T-cell (primary cell): Measurements from ENCODE around the gene PDIA5. TPM values are rescaled to one million over a fixed set of nuclear protein-coding genes. Genes with fewer than 3 reads are reported as not detected.

Experiments
- ATAC-seq, 4 experiments: fragments of 200-7000 bp in 3 of 4; fragments of 150-1000 bp in 1 of 4; cut with Tn5 transposase; replicated peaks in 1 of 4; 1 replicate in 3 of 4; 2 replicates in 1 of 4; pipeline ENCODE4 v1.10.0; 2021; ENCODE audit warnings: moderate library complexity in 3 of 4, mild to moderate bottlenecking in 2 of 4, moderate number of reproducible peaks in 1 of 4
- CTCF ChIA-PET, 2 donors: fragments of 300-600 bp; sonication (Branson Sonifier 250); formaldehyde crosslinking; loops; one replicate each; lab custom pipeline; 2022; ENCODE audit warnings: antibody characterized with exemption in 2 of 2; lab: Charles Lee
- POLR2A ChIA-PET, 2 donors: fragments of 300-600 bp; sonication (Branson Sonifier 250); formaldehyde crosslinking; loops; one replicate each; lab custom pipeline; 2022; ENCODE audit warnings: antibody characterized with exemption in 2 of 2; lab: Charles Lee
- DNase-seq, 35 experiments: peaks; one replicate each; pipeline versions ENCODE4 v3.0.0 to v3.0.0-alpha.2; 2013 to 2023
- H3K27ac ChIP-seq: one replicate; pipeline ENCODE4 v1.5.1; 2013; ENCODE audit warnings: low read length
- H3K27me3 ChIP-seq, 2 experiments: replicated peaks in 1 of 2; 1 replicate in 1 of 2; 2 replicates in 1 of 2; pipeline versions ENCODE4 v1.6.1 to v1.7.0; 2013; ENCODE audit warnings: low read length in 1 of 2, mixed read lengths in 1 of 2; ENCODE audit not compliant: control insufficient read depth in 2 of 2, insufficient read depth in 2 of 2; ENCODE audit errors: extremely low read depth in 1 of 2
- H3K36me3 ChIP-seq, 2 donors: 1 replicate in 1 of 2; 2 replicates in 1 of 2; pipeline versions ENCODE4 v1.6.1 to v1.7.0; 2013; ENCODE audit warnings: low read length in 1 of 2; ENCODE audit not compliant: control insufficient read depth in 2 of 2, insufficient read depth in 1 of 2; ENCODE audit errors: extremely low read depth in 1 of 2
- H3K4me1 ChIP-seq, 2 experiments: 1 replicate in 1 of 2; 2 replicates in 1 of 2; pipeline versions ENCODE4 v1.6.1 to v1.7.0; 2013; ENCODE audit warnings: low read length in 2 of 2, mixed read lengths in 1 of 2; ENCODE audit not compliant: insufficient read depth in 2 of 2, control insufficient read depth in 1 of 2; ENCODE audit errors: extremely low read depth in 1 of 2
- H3K4me3 ChIP-seq, 2 donors: 1 replicate in 1 of 2; 2 replicates in 1 of 2; pipeline versions ENCODE4 v1.5.1 to v1.7.0; 2013; ENCODE audit warnings: mild to moderate bottlenecking in 2 of 2, low read length in 1 of 2, moderate library complexity in 1 of 2; ENCODE audit not compliant: control insufficient read depth in 1 of 2; ENCODE audit errors: extremely low read depth in 1 of 2
- H3K9me3 ChIP-seq: 2 replicates; pipeline ENCODE4 v1.7.0; 2013
- H3K27ac Mint-ChIP-seq, 2 donors: one replicate each; pipeline ENCODE4 v1.8.0; 2020 to 2021; ENCODE audit warnings: mild to moderate bottlenecking in 2 of 2, mixed read lengths in 2 of 2
- H3K27me3 Mint-ChIP-seq, 2 donors: one replicate each; pipeline ENCODE4 v1.8.0; 2021 to 2022; ENCODE audit warnings: mixed read lengths in 2 of 2
- H3K36me3 Mint-ChIP-seq: one replicate; pipeline ENCODE4 v1.8.0; 2021; ENCODE audit warnings: mixed read lengths
- H3K4me1 Mint-ChIP-seq, 3 donors: one replicate each; pipeline ENCODE4 v1.8.0; 2020 to 2022; ENCODE audit warnings: mixed read lengths in 3 of 3, mild to moderate bottlenecking in 1 of 3
- H3K4me3 Mint-ChIP-seq, 3 donors: one replicate each; pipeline ENCODE4 v1.8.0; 2020 to 2022; ENCODE audit warnings: mild to moderate bottlenecking in 3 of 3, mixed read lengths in 3 of 3, moderate library complexity in 3 of 3
- H3K9me3 Mint-ChIP-seq, 3 donors: one replicate each; pipeline ENCODE4 v1.8.0; 2020 to 2022; ENCODE audit warnings: mixed read lengths in 3 of 3
- WGBS: methylation state at CpG from one replicate; pipeline ENCODE4 v1.1.5; 2013; ENCODE audit warnings: missing lambda C conversion rate; ENCODE audit not compliant: insufficient coverage; 5-methylcytosine and 5-hydroxymethylcytosine counted together
- total RNA-seq, 35 experiments: library from RNA in 6 of 35; stranded (reverse) in 6 of 35; fragments of 120-200 nt in 1 of 35; gene quantifications; one replicate each; pipeline versions ENCODE4 v1.2.1 to v1.2.4 and lab custom pipeline; 2013 to 2026

The PDIA5 gene
- total RNA-seq, 5 donors from 2014 or later (not counting 1 experiment from before 2014, with no cell fraction given): 5.4 to 8.2 (median 7.0) TPM

DNA sequence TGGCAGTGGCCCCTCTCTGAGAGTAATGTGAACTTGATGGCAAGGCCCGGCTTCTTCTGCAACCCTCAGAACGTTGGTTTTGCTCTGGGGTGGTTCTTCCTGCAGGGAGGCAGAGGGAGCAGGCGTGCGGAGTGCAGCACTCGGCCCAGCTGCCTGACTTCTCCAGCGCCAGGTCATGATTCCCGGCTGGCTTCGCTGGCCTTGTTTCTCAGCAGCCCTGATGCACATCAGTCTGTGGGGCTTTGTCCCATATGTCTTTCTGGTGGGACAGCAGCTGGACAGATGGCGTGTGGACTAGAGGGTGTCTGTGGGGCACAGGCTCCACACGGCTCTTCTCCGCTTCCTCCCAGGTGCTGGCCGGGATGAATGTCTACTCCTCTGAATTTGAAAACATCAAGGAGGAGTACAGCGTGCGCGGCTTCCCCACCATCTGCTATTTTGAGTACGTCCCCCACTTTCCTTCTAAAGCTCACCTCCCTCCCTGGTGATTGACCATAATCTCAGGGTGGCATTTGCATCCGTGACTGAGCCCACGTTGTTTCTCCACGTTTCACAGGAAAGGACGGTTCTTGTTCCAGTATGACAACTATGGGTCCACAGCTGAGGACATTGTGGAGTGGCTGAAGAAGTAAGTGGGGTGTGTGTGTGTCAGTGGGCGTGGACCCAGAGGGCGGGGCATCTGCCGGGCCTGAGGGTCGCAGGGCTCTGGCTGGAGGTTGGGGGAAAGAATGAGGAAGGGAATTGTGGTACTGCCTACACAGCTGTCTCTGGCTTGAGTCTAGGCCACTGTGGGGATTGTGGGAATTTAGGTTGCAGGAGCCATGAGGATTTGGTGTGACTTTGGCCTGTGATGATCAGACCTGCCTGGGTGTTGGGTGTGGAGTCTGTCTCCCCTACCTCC, 57.1 kb downstream of the PDIA5 start:
- no peak for DNase-seq
- POLR2A ChIA-PET: no interaction called here
- no peak overlapping the region for H3K4me3 Mint-ChIP-seq
- WGBS: 89% methylated on average over 20 of the region's 24 CpGs
- no peaks in the 10 kb centered on the region for H3K27me3 Mint-ChIP-seq
- CTCF ChIA-PET: no interaction called here
- Histone ChIP-seq H3K36me3 (peaks cover 5 to 13% of the 10 kb centered on the region in 2 donors), H3K27me3 (no peaks in the 10 kb centered on the region), H3K4me3 (no peak overlapping the region), H3K4me1 (no peaks in the 10 kb centered on the region), H3K9me3 (no peaks in the 10 kb centered on the region), H3K27ac (no peak overlapping the region)
- H3K9me3 Mint-ChIP-seq: no peaks in the 10 kb centered on the region
- H3K27ac Mint-ChIP-seq: no peak overlapping the region
- no peaks in the 10 kb centered on the region for H3K4me1 Mint-ChIP-seq
- peaks cover 47% of the 10 kb centered on the region for H3K36me3 Mint-ChIP-seq
- no peak for ATAC-seq

DNA sequence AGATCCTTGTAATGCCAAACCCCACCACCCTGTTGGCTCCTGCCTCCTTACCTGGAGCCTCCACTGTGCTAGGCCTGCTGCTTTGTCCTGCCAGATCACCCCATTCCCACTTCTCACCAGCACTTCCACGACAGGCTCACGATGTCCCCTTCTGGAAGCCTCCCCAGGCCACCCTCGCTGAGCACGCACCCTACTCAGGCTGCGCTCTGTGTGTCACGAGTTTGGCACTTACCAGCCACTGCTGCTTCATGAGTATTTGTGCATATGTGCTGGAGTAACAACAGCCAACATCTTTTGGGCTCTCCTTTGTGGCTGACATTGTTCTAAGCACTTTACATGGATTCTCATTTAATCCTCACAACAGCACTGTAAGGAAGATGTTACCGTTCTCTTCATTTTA, 58.1 kb downstream of the PDIA5 start:
- WGBS: 94% methylated on average over 4 of the region's 7 CpGs
- peaks cover 48% of the 10 kb centered on the region for H3K36me3 Mint-ChIP-seq
- no peaks in the 10 kb centered on the region for H3K4me1 Mint-ChIP-seq
- no peak overlapping the region for H3K4me3 Mint-ChIP-seq
- H3K27ac ChIP-seq: no peak overlapping the region
- DNase-seq (no peak), ATAC-seq (no peak)
- H3K36me3 ChIP-seq: peaks cover 4 to 12% of the 10 kb centered on the region in 2 donors
- H3K9me3 Mint-ChIP-seq: no peaks in the 10 kb centered on the region
- no peaks in the 10 kb centered on the region for H3K4me1 ChIP-seq
- CTCF ChIA-PET: no interaction called here
- POLR2A ChIA-PET: no interaction called here
- no peaks in the 10 kb centered on the region for H3K9me3 ChIP-seq
- H3K27ac Mint-ChIP-seq: no peak overlapping the region
- H3K4me3 ChIP-seq: no peak overlapping the region
- no peaks in the 10 kb centered on the region for H3K27me3 ChIP-seq
- no peaks in the 10 kb centered on the region for H3K27me3 Mint-ChIP-seq

DNA sequence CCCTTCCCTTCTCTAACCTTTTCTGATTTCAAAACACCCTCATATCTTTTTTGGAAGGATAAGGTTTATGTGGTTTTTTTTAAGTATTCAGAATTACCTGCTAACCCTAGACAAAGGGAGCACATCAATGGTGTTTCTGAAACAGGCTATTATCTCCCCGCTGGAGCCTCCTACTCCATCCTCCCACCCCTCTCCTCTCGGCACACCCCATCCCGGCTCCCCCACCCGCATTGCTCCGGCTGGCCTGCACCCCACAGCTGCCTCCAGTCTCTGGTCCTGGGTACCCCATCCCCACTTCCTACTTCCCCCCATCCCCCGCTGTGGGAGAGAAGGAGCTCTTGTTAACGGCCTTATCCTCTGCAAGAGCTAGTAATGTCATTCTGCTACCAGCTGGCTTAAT, 59.2 kb downstream of the PDIA5 start:
- no peaks in the 10 kb centered on the region for H3K4me1 ChIP-seq
- no peak overlapping the region for H3K4me3 ChIP-seq
- no peak for ATAC-seq
- 67% methylated on average over 3 of the region's 7 CpGs for WGBS
- DNase-seq: no peak
- peaks cover 0 to 10% of the 10 kb centered on the region in 2 donors for H3K36me3 ChIP-seq
- no peaks in the 10 kb centered on the region for H3K9me3 ChIP-seq
- Mint-ChIP-seq H3K36me3 (peaks cover 40% of the 10 kb centered on the region), H3K4me1 (no peaks in the 10 kb centered on the region), H3K27ac (no peak overlapping the region), H3K27me3 (no peaks in the 10 kb centered on the region), H3K4me3 (no peak overlapping the region), H3K9me3 (no peaks in the 10 kb centered on the region)
- ChIA-PET POLR2A (interaction anchor here in 1 of 2 donors (0.6 kb wide), 1 partner anchor 67 kb away, joined by 3 read pairs; no protein-coding TSS in a partner anchor), CTCF (no interaction called here)
- H3K27ac ChIP-seq: no peak overlapping the region
- H3K27me3 ChIP-seq: no peaks in the 10 kb centered on the region

- Histone ChIP-seq H3K4me1 (no peaks in the 10 kb centered on the region), H3K9me3 (no peaks in the 10 kb centered on the region), H3K27me3 (no peaks in the 10 kb centered on the region), H3K4me3 (no peak overlapping the region), H3K36me3 (peaks cover 0 to 10% of the 10 kb centered on the region in 2 donors), H3K27ac (no peak overlapping the region)
- DNase-seq: no peak
- Mint-ChIP-seq H3K4me3 (no peak overlapping the region), H3K9me3 (no peaks in the 10 kb centered on the region), H3K36me3 (peaks cover 39% of the 10 kb centered on the region), H3K4me1 (no peaks in the 10 kb centered on the region), H3K27ac (no peak overlapping the region), H3K27me3 (no peaks in the 10 kb centered on the region)
- ChIA-PET CTCF (no interaction called here), POLR2A (no interaction called here)
- ATAC-seq: no peak
- 86% methylated on average over 3 of the region's 3 CpGs for WGBS
Observed at GRCh38 chr3:123126653-123127052, 59.8 kb downstream of the PDIA5 start.

GRCh38 chr3:123129092-123129491, 62.3 kb downstream of the PDIA5 start:
- no peak overlapping the region for H3K27ac ChIP-seq
- POLR2A ChIA-PET: no interaction called here
- H3K9me3 ChIP-seq: no peaks in the 10 kb centered on the region
- H3K4me3 ChIP-seq: no peak overlapping the region
- no peaks in the 10 kb centered on the region for H3K4me1 ChIP-seq
- CTCF ChIA-PET: no interaction called here
- no peaks in the 10 kb centered on the region for H3K27me3 ChIP-seq
- 100% methylated on average over 3 of the region's 3 CpGs for WGBS
- ATAC-seq: no peak
- no peak overlapping the region for H3K27ac Mint-ChIP-seq
- H3K4me3 Mint-ChIP-seq: no peak overlapping the region
- no peaks in the 10 kb centered on the region for H3K27me3 Mint-ChIP-seq
- no peak for DNase-seq
- no peaks in the 10 kb centered on the region for H3K9me3 Mint-ChIP-seq
- H3K36me3 Mint-ChIP-seq: peaks cover 31% of the 10 kb centered on the region
- no peaks in the 10 kb centered on the region for H3K4me1 Mint-ChIP-seq
- H3K36me3 ChIP-seq: peaks cover 0 to 10% of the 10 kb centered on the region in 2 donors

DNA sequence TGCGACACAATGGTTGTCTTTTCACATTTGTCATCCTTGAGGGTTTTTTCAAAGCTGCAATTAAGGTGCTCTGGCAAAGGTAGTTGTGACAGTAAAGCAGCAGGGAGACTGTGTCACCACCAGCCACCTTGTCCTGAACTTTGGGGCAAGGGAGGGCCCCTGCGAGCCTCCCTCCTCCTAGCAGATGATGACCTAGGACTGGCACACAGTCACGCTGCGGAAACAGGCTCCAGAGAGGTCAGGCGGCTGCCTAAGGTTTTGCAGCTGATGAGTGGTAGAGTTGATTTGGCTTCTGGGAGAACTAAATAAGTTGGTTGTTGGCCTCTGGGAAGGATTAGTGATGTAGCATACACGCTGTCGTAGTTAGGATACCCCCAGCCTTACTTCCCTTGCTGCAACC, 62.7 kb downstream of the PDIA5 start:
- CTCF ChIA-PET: no interaction called here
- no peaks in the 10 kb centered on the region for H3K27me3 ChIP-seq
- Mint-ChIP-seq H3K9me3 (no peaks in the 10 kb centered on the region), H3K36me3 (peaks cover 30% of the 10 kb centered on the region), H3K4me3 (no peak overlapping the region), H3K27me3 (no peaks in the 10 kb centered on the region), H3K4me1 (no peaks in the 10 kb centered on the region), H3K27ac (no peak overlapping the region)
- no peak for DNase-seq
- H3K27ac ChIP-seq: no peak overlapping the region
- H3K9me3 ChIP-seq: no peaks in the 10 kb centered on the region
- no peaks in the 10 kb centered on the region for H3K4me1 ChIP-seq
- H3K4me3 ChIP-seq: no peak overlapping the region
- WGBS: 87% methylated on average over 3 of the region's 7 CpGs
- peaks cover 0 to 8% of the 10 kb centered on the region in 2 donors for H3K36me3 ChIP-seq
- ATAC-seq: no peak
- POLR2A ChIA-PET: no interaction called here
